ENCODE data around the gene STAT6.

DNA sequence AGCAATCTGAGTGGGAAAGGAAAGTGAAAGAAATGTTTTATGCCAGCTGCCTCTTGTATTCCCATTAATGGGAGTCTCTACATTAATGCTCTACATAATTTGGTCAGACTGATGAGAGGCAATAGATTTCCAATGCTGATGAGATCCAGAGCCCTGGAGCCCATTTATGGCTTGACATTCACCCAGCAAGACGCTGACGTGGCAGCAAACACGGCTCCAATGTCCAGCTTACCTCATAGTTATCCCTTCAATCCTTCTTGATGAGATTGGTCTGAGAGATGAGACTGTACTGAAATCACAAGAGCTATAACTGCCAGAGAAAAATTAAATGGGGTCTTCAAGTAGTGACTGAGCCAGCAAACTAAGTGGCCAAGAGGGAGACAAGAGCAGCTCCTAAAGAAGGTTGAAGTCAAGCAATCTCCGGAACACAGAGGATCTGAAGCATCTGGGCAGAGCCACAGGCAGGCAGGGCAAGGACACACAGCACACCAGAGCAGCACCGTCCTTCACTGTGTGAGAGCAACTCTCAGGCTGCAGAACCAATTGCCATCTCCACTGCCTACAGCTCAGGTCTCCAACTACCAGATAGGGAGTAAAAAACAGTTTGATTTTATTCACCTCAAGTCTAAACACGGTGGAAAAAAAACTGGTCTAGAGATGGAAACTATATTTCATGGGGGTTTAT is 54.0 kb downstream of the STAT6 start:
- TF ChIP-seq, protein P1, sequence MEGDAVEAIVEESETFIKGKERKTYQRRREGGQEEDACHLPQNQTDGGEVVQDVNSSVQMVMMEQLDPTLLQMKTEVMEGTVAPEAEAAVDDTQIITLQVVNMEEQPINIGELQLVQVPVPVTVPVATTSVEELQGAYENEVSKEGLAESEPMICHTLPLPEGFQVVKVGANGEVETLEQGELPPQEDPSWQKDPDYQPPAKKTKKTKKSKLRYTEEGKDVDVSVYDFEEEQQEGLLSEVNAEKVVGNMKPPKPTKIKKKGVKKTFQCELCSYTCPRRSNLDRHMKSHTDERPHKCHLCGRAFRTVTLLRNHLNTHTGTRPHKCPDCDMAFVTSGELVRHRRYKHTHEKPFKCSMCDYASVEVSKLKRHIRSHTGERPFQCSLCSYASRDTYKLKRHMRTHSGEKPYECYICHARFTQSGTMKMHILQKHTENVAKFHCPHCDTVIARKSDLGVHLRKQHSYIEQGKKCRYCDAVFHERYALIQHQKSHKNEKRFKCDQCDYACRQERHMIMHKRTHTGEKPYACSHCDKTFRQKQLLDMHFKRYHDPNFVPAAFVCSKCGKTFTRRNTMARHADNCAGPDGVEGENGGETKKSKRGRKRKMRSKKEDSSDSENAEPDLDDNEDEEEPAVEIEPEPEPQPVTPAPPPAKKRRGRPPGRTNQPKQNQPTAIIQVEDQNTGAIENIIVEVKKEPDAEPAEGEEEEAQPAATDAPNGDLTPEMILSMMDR (tag by site-specific recombination; IDR thresholded peaks at IDR 0.05) = no peak
- TF ChIP-seq, protein P2, sequence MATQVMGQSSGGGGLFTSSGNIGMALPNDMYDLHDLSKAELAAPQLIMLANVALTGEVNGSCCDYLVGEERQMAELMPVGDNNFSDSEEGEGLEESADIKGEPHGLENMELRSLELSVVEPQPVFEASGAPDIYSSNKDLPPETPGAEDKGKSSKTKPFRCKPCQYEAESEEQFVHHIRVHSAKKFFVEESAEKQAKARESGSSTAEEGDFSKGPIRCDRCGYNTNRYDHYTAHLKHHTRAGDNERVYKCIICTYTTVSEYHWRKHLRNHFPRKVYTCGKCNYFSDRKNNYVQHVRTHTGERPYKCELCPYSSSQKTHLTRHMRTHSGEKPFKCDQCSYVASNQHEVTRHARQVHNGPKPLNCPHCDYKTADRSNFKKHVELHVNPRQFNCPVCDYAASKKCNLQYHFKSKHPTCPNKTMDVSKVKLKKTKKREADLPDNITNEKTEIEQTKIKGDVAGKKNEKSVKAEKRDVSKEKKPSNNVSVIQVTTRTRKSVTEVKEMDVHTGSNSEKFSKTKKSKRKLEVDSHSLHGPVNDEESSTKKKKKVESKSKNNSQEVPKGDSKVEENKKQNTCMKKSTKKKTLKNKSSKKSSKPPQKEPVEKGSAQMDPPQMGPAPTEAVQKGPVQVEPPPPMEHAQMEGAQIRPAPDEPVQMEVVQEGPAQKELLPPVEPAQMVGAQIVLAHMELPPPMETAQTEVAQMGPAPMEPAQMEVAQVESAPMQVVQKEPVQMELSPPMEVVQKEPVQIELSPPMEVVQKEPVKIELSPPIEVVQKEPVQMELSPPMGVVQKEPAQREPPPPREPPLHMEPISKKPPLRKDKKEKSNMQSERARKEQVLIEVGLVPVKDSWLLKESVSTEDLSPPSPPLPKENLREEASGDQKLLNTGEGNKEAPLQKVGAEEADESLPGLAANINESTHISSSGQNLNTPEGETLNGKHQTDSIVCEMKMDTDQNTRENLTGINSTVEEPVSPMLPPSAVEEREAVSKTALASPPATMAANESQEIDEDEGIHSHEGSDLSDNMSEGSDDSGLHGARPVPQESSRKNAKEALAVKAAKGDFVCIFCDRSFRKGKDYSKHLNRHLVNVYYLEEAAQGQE (tag by site-specific recombination; IDR thresholded peaks at IDR 0.05) = no peak
- no peak for TF ChIP-seq BCL11A (tag by site-specific recombination; IDR thresholded peaks at IDR 0.05; ENCODE audit: low read depth)
- TF ChIP-seq, protein P3, sequence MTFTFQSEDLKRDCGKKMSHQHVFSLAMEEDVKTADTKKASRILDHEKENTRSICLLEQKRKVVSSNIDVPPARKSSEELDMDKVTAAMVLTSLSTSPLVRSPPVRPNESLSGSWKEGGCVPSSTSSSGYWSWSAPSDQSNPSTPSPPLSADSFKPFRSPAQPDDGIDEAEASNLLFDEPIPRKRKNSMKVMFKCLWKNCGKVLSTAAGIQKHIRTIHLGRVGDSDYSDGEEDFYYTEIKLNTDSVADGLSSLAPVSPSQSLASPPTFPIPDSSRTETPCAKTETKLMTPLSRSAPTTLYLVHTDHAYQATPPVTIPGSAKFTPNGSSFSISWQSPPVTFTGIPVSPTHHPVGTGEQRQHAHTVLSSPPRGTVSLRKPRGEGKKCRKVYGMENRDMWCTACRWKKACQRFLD (tag by site-specific recombination; IDR thresholded peaks at IDR 0.05) = no peak
- no peak for TF ChIP-seq ZXDB (tag by site-specific recombination; IDR thresholded peaks at IDR 0.05)
- TF ChIP-seq ZNF660 (tag by site-specific recombination; IDR thresholded peaks at IDR 0.05) = no peak
- TF ChIP-seq, protein P4, sequence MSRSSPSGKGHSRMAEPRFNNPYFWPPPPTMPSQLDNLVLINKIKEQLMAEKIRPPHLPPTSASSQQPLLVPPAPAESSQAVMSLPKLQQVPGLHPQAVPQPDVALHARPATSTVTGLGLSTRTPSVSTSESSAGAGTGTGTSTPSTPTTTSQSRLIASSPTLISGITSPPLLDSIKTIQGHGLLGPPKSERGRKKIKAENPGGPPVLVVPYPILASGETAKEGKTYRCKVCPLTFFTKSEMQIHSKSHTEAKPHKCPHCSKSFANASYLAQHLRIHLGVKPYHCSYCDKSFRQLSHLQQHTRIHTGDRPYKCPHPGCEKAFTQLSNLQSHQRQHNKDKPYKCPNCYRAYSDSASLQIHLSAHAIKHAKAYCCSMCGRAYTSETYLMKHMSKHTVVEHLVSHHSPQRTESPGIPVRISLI (tag by site-specific recombination; IDR thresholded peaks at IDR 0.05) = no peak
- no peak for TF ChIP-seq ZNF747 (tag by site-specific recombination; IDR thresholded peaks at IDR 0.05)
- TF ChIP-seq ZNF785 (tag by site-specific recombination; IDR thresholded peaks at IDR 0.05) = no peak
- no peak for TF ChIP-seq MEIS1 (CRISPR knock-in tag; IDR thresholded peaks at IDR 0.05; ENCODE audit: borderline replicate concordance)
- no peak for TF ChIP-seq MZF1 (tag by site-specific recombination; IDR thresholded peaks at IDR 0.05; ENCODE audit: borderline replicate concordance)
